Embryonic facial prominence (tissue), 1 donor: ENCODE results near the gene SYVN1.
"Not testable (repeated sequence)": the region's sequence is repeated elsewhere in the genome, so short reads cannot be mapped to it uniquely, and the experiment has no call there.

ENCODE experiments used
- DNase-seq: peaks from one replicate; pipeline ENCODE4 v3.0.0-alpha.2; 2016; ENCODE audit errors: extremely low spot score

The SYVN1 gene

DNA sequence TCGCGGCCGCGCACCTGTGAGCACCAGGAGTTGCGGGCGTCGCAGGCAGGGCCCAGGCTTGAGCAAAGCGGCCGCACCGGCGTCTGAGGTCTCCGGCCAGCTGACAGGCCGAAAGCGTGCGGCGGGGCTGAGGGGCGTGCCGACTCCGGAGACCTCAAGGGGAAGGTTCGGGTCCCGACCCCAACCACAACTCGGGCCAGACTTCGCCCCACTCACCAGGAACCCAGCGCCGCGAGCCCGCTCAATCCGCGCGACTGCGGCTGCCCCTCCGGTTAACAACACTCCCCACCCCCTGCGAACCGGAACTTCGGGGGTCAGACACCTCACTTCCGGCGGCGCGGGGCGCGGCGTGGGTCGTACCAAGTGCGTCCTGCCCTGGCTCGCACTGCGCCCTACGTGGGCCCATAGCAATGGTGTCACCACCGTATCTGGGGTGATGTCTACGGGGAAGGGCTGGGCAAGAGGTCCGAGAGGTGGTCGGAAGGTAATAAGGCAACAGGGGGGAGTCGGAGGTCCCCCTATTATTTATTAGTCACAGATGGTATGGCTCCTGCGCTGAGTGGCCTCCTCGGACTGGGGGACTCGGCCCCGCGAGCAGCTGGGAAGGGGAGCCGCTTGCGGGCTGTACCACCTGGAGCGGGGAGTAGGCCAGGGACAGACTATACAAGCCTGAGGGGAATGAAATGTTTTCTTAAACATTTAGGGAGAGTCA is at the start of gene SYVN1:
SYVN1 (minus strand) TSS at position 280 of the 712 bp plus-strand sequence. CDS start 918 bp downstream, outside the sequence.
- DNase-seq = peak; percentile 83

DNA sequence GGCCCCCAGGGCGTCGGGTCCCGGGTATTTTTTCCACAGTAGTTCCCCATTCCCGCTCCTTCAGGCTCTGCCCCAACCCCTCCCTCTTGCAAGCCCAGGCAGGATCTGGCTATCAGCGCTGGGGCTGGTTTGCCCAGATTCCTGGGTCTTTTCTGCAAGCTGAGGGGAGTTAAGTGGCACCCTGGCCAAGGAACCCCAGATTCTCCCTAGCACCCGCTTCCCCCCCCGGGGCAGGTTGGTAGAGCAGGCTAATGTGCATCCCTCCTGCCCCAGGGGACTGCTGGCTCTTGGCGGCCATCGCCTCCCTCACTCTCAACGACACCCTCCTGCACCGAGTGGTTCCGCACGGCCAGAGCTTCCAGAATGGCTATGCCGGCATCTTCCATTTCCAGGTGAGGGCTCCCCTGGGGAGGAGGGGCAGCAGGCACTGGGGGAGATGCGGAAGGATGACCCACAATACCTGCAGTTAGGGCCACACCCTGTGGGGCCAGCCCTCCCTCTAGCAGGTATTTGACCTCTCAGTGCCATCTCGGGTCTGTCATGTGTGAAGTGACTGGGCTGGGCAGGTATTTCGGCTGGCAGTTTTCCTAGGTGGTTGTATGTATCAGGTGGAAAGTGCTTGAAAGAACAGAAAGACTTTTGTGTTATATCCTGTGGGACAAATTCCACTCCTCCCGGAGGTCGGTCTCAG is 49.0 kb upstream of the SYVN1 start:
- no peak for DNase-seq

DNA sequence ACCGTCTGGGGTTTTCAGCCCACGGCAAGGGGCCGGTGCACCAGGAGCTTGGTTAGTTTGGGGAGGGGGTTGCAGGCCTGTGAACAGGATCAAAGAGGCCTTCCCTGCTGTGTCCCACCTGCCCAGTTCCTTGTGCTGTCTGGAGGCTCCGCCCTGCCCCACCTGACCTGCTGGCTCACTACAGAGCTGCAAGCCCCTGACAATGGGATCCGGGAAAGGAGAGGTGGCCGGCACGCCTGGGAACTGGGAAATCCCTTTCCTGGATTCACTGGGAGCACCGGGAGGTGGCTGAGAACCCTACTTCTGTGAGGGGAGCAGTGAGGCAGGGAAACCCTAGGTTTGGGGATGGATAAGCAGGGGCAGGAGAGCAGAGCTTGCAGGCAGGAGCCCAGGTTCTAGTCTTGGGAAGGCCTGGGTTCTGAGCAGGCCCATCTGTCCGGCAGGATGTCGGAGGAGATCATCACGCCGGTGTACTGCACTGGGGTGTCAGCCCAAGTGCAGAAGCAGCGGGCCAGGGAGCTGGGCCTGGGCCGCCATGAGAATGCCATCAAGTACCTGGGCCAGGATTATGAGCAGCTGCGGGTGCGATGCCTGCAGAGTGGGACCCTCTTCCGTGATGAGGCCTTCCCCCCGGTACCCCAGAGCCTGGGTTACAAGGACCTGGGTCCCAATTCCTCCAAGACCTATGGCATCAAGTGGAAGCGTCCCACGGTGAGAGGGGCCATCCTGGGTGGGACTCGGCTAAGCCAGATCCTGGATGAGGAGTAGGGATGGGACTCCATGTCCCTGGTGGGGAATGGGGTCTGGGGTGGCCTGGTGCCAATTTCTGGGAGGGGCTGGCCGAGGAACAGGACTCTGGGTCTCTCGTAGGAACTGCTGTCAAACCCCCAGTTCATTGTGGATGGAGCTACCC is 48.2 kb upstream of the SYVN1 start:
- no peak for DNase-seq

DNA sequence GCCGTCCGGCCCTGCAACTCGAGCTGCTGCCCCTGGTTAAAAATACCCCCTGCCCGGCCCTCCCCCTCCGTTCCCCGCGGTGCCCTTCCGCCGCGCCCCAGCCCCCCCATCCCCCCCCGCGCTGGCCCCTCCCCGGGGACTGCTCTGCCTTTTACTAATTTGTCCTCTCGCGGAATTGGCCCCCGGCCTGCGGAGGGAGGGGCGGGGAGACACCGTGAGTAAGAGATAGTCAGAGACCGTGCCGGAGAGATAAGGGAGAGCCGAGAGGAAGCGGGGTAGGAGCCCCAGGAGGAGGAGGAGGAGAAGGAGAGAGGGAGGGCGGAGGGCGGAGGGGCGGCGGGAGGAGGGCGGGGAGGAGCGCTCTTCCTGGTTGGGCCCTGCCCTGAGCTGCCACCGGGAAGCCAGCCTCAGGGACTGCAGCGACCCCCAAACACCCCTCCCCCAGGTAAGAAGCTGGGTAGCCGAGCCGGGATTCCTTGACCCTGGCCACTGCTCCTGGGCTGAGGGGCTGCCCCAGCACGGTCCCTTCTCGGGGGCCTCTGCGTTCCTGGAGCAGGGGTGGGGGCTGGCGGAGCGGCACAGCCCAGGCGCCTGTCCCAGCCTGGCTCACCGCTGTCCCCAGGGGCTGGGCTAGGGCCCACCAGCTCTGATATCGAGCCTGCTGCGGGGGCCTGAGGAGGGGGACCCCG is 47.4 kb upstream of the SYVN1 start, which contains the start of gene CAPN1:
CAPN1 (plus strand) TSS at position 360 of the 689 bp plus-strand sequence. CDS start 774 bp downstream, outside the sequence.
- DNase-seq = peak; percentile 51

DNA sequence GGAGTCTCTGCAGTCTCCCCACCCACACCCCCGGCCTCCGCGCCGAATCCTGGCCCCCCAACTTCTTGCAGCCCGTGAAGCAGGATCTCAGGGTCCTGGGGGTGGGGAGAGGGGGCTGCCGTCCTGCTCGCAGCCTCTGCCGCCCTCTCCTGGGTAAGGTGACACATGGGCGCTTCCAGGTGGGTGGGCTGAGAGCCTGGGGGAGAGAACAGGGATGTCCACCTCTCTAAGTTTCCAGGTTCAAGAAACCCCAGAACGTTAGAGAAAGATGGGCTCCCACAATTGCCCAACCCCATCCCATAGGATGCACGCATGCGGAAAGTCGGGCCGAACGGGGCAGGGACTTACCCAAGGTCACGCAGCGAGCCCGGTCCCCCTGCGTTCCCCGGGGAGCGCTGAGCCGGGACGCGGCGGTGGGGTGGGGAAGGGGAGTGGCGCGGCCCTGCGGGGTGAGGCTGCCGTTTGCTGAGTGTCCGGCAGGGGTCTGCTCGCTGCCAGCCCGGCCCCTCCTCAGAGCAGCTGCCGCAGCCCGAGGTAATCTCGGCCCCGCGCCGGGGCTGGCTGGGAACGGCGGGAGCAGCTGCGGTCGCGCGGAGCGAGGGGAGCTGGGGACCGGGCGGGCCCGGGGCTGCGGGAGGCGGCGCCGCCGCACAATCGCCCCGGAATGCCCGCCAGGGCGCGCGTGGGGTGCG is 46.7 kb upstream of the SYVN1 start:
- peak; percentile 38 for DNase-seq

DNA sequence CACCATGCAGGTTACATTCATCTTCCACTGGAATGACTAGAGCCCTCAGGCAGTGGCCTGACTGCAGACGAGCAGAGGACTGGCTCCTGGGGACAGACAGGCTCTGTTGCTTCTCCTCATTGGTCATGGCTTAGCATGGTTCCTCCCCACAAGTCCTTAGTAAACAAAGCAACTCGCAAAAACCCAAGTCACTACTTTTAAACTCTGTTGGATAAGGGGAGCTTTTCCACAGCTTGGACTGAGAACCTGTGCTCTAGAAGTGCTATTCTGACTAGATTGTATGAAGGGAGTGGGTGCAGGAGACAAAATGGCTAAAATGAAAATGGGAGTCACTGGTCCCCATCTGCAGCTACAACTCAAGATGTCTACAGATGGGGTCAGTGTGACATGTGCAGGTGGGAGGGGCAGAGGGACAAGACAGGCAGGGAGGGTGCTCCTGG is 40.3 kb upstream of the SYVN1 start:
- DNase-seq = not testable (repeated sequence)

DNA sequence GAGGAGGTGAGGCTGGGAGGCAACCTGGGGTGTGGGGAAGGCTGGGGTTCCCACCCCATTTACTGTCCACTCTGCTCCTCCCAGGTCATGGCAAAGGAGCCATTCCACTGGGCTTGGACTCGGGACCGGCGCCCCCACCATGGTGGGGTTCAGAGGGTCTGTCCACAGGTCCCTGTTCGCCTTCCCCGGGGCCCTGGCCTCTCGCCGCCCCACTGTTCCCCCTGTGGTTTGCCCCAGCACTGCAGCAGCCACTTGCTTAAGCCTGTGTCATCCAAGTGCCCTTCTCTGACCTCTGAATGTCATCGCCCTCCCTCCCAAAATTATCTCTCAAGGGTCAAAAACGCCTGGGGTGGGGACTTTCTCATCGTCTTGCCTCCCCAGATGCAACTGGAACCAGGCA is 38.3 kb upstream of the SYVN1 start:
- no peak for DNase-seq

DNA sequence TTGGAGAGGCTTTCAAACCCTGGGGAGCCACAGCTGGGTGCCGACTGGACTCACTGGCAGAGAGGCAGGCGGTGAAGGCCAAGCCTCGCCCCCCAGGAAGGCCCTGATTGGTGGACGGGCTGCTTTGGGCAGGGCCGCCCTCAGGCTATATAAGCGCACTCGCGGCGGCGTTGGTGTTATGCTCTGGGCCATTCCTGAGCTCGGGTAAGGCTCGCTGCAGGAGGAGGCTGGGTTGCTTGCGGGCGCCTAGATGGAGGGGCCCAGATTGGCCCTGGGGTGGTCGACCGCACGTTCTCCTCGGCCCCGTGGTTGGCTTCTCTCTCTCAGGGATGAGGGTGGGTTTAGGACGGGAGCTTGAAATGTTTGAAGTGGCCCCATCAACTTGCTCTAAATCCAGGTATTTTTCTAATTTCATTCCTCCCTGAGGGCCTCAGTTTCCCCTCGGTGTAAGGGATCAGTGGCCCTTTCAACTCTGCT is 35.8 kb upstream of the SYVN1 start, which contains the start of gene SPDYC:
SPDYC (plus strand) TSS at position 176 of the 477 bp plus-strand sequence. CDS start 1,125 bp downstream, outside the sequence.
- no peak for DNase-seq

DNA sequence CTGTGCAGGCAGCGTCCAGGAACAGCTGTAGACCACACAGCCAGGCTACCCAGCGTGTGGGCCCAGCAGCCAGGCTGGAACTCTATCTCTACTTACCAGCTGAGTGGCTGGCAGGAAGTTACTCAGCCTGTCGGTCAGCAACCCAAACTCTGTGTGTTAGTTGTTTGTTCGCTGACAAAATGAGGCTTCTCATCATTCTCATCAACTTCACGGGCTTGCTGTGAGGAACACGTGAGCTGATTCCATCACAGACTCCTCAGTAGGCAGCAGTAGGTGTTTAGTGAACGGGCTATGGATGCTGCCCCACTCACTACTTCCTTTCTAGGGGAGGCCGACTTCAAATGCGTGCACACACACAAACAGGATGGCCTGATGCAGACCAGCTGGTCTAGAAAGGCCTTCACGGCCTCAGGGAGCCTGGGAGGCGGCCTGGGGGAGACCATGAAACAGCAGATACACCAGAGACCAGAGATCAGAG is 34.9 kb upstream of the SYVN1 start:
- DNase-seq = no peak

DNA sequence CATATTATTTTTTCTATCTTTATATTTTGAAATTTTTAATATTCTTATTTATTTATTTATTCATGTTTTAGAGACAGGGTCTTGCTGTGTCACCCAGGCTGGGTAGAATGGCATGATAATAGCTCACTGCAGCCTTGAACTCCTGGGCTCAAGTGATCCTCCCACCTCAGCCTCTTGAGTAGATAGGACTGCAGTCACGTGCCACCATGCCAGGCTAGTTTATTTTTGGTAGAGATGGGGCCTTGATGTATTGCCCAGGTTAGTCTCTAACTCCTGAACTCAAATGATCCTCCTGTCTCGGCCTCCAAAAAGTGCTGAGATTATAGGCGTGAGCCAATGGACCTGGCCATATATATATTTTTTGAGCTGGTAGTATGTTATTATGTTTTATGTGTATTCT is 33.3 kb upstream of the SYVN1 start:
- DNase-seq = no peak

DNA sequence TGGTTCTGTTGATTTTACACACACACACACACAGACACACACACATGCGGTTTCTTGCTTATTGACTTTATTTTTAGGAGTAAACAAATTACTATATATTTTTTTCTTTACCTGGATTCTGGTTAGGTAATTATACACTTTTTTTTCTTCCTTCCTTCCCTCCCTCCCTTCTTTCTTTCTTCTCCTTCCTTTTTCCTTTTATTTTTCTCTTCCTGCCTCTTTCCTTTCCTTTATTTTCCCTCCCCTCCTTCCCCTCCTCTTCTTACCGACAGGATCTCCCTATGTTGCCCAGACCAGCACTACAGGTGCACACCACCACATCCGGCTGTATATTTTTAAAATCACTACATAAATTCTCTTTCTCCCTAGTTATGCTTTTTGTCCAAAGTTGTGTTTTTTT is 32.6 kb upstream of the SYVN1 start:
- DNase-seq = no peak

DNA sequence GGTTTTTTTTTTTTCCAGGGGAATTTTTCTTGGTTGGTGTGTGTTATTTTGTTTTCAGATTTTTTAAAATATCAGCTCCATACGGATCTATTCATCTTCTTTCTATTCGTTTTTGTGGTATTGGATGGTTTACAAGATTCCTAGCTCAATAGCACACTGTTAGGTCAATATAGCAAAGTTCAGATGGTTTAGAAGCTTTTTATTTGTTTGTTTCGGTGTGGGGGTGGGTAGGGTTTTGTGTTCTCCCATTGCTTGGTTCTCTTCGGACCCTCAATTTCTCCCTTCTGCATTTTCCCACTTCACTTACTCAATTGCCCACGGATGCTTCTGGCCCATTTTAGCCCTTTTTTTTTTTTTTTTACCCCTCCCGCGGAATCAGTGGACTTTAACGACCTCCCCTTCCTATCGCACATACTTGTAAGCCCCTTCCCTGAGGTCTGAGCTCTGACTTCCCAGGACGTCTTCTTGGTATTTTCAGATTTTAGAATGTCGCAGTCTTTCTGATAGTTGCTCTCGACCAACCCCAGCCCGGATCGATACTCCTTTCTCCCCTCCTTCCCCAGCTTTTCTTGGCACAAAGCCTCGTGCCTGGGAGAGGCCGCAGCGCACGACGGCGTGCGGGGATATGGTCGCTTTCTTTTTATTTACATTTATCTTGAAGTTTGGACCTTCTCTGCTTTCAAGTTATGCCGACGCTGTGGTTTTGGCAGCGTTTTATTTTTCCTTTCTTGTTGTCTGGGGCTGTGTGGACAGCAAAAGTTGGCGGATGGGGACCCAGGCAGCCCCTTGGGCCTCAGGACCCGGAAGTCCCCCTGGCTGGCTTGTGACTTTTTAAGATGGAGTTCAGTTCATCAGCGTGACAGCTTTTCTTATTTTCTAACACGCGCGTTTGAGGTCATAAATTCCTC is 31.3 kb upstream of the SYVN1 start:
- DNase-seq = no peak

DNA sequence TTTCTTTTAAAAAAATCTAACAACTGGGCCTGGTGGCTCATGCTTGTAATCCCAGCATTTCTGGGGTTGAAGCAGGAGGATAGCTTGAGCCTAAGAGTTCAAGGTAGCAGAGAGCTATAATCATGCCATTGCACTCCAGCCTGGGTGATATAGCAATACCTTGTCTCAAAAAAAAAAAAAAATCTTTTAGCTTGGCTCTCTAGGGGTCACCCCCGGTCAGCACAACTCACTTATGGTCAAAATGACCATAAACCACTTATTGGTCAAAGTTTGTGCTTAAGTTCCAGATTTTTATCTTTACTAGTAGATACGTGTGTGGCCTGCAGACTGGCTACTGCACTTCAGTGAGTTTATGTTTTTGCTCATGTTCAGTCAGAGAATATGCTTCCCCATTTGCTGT is 29.4 kb upstream of the SYVN1 start:
- DNase-seq = no peak

DNA sequence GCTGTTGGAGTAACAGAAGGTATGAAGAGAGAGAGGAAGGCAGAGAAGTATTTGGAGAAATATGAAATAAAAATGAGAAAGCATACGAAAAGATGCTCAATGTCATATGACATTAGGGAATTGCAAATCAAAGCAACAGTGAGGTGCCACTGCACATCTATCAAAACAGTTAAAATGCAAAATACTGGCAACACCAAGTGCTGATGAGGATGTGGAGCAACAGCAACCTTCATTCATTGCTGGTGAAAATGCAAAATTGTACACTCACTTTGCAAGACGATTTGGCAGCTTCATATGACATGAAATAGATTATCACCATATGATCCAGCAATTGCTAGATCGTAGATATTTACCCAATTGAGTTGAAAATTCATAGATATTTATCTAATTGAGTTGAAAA is 26.3 kb upstream of the SYVN1 start:
- no peak for DNase-seq

DNA sequence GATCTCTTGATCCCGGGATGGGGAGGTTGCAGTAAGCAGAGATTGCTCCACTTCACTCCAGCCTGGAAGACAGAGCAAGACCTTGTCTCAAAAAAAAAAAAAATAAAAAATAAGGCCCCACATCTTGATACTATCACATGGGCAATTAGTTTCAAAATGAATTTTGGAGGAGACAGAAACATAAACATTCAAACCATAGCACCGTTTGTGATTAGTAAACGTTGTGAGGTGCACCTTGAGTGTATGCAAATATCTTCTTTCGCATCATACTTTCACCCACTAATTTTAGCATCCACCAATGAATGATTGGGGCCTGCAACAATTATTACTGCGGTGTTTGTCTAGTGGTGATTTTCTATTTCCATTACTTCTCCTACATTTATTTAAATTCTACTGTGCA is 24.7 kb upstream of the SYVN1 start:
- no peak for DNase-seq

DNA sequence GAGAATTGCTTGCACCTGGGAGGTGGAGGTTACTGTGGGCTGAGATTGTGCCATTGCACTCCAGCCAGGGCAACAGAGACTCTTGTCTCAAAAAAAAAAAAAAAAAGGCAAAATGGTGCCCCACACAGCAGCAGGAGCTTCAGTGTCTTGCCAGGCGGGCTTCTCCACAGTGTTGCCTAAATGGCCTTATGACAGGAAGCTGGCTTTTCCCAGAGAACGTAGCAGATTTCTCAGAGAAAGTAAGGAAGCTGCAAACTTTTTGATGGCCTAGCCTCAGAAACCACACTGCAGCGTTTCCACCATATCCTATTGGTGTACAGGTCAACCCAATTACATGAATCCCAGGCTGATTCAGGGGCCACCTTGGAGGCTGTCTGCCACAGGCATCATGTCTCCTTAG is 23.0 kb upstream of the SYVN1 start:
- no peak for DNase-seq

DNA sequence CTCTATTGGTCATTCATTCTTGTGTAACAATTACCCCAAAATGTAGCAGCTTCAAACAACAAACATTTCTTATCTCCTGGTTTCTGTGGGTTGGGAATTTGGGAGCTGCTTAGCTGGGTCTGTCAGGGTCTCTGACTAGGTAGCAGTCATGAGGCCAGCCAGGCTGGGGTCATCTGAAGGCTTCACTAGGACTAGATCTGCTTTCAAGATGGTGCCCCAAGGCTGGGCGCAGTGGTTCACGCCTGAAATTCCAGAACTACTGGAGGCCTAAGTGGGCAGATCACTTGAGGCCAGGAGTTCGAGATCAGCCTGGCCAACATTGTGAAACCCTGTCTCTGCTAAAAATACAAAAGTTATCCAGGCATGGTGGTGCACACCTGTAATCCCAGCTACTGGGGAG is 22.6 kb upstream of the SYVN1 start:
- no peak for DNase-seq

DNA sequence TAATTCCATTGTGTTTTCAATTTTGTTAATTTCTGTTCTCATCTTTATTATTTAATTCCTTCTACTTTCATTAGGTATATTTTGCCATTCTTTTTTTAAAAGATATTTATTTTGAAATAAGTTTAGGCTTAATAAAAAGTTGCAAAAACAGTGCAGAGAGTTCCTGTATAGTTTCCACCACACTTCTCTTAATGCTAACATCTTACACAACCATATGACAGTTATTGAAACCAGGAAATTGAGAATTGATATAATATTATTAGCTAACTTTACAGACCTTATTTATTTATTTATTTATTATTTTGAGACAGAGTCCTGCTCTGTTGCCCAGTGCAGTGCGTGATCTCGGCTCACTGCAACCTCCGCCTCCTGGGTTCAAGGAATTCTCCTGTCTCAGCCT is 21.9 kb upstream of the SYVN1 start:
- DNase-seq = no peak

DNA sequence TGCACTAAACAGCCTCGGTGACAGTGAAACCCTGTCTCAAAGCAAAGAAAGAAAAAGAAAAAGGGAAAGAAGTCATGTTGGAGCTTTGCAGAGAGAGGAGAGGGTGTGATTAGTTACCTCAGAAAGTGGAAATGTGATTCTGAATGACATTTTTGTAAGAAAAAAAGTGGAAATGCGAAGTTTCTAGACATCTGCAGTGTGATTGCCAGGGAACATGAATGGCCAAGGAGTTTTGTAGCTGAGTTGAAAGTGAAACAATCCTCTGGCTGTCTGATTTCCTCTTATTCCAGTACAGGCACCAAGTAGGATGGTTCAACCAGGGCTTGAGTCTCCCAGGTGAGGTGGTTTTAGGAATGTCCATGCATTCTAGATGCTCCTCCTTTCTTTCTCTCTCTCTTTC is 17.8 kb upstream of the SYVN1 start:
- DNase-seq = no peak
